SK-MEL-5 (cell line): ENCODE measurements around the gene SUPT20H. TPM values are rescaled to one million over a fixed set of nuclear protein-coding genes. Genes with fewer than 3 reads are reported as not detected.
A peak's percentile ranks its signal among the peaks of the same experiment; 100 is the strongest.

ENCODE experiments used
- DNase-seq: peaks from one replicate; pipeline ENCODE4 v3.0.0-alpha.2; 2016; ENCODE audit warnings: low read depth, low spot score
- in situ Hi-C: cut with HindIII; loops from 2 replicates; pipeline ENCODE4 v1.10.0; 2016; ENCODE audit warnings: low sequenced_read_pairs, high pct_unique_total_duplicates, low pct_unique_long_range_greater_than_20kb
- total RNA-seq: library from RNA; depleted of rRNA; stranded (reverse); fragments of >200 nt; shearing (Covaris generic); gene quantifications from 2 replicates; pipeline ENCODE4 v1.2.3, GENCODE V29; 2014

The SUPT20H gene
- total RNA-seq, 1 experiment from 2014 or later, result 41.7 TPM

- in situ Hi-C loops, result no loop called here
- DNase-seq, result no peak
Measured at GRCh38 chr13:37027639-37028038, 31.8 kb downstream of the SUPT20H start.

GRCh38 chr13:37026771-37027170 is 32.7 kb downstream of the SUPT20H start:
- DNase-seq, result no peak
- in situ Hi-C loops, result no loop called here

GRCh38 chr13:37023871-37024270 is 35.6 kb downstream of the SUPT20H start:
- DNase-seq, result no peak
- in situ Hi-C loops, result no loop called here

- in situ Hi-C loops, result no loop called here
- DNase-seq, result no peak
Measured at GRCh38 chr13:37014609-37015008, 44.9 kb downstream of the SUPT20H start.

- in situ Hi-C loops, result no loop called here
- DNase-seq, result no peak
Measured at GRCh38 chr13:37011788-37012187, 47.7 kb downstream of the SUPT20H start.

GRCh38 chr13:37011002-37011401 is 48.5 kb downstream of the SUPT20H start:
- in situ Hi-C loops, result no loop called here
- no peak for DNase-seq

GRCh38 chr13:37010424-37010823 is 49.1 kb downstream of the SUPT20H start:
- DNase-seq, result no peak
- in situ Hi-C loops, result no loop called here

- in situ Hi-C loops, result no loop called here
- DNase-seq, result no peak
Measured at GRCh38 chr13:37009692-37010091, 49.8 kb downstream of the SUPT20H start.

- DNase-seq, result no peak
Measured at GRCh38 chr13:37001921-37002250, 57.6 kb downstream of the SUPT20H start.

GRCh38 chr13:36999054-36999714 is 60.3 kb downstream of the SUPT20H start, which contains the start of gene ALG5:
Gene ALG5 (minus strand): TSS chr13:36999340. CDS start chr13:36999300, 40 bp downstream.
- DNase-seq, result peak; percentile 85
- in situ Hi-C loops, result loop anchor here (25.0 kb wide), 1 partner anchor 137 kb away; no protein-coding TSS in a partner anchor

More at GRCh38 chr13:37001921-37002250, 57.6 kb downstream of the SUPT20H start:
- in situ Hi-C loops, result no loop called here

- in situ Hi-C loops, result loop anchor here (25.0 kb wide), 1 partner anchor 136 kb away; no protein-coding TSS in a partner anchor
- peak; percentile 4 for DNase-seq
Measured at GRCh38 chr13:36998624-36999041, 60.9 kb downstream of the SUPT20H start.

- no peak for DNase-seq
- in situ Hi-C loops, result loop anchor here (25.0 kb wide), 1 partner anchor 136 kb away; no protein-coding TSS in a partner anchor
Measured at GRCh38 chr13:36997716-36998427, 61.6 kb downstream of the SUPT20H start.

GRCh38 chr13:36992362-36992761 is 67.1 kb downstream of the SUPT20H start:
- in situ Hi-C loops, result loop anchor here (25.0 kb wide), 1 partner anchor 130 kb away; no protein-coding TSS in a partner anchor
- no peak for DNase-seq

GRCh38 chr13:36986462-36987240 is 72.8 kb downstream of the SUPT20H start:
- in situ Hi-C loops, result loop anchor here (25.0 kb wide), 1 partner anchor 124 kb away; no protein-coding TSS in a partner anchor

GRCh38 chr13:36981156-36981743 is 78.2 kb downstream of the SUPT20H start:
- peak; percentile 67 for DNase-seq
- in situ Hi-C loops, result loop anchor here (25.0 kb wide), 1 partner anchor 119 kb away; no protein-coding TSS in a partner anchor

More at GRCh38 chr13:36986462-36987240, 72.8 kb downstream of the SUPT20H start:
- no peak for DNase-seq

- in situ Hi-C loops, result loop anchor here (25.0 kb wide), 1 partner anchor 117 kb away; no protein-coding TSS in a partner anchor
- DNase-seq, result no peak
Measured at GRCh38 chr13:36979361-36980050, 80.0 kb downstream of the SUPT20H start.

- no peak for DNase-seq
Measured at GRCh38 chr13:36975172-36975571, 84.3 kb downstream of the SUPT20H start.

More at GRCh38 chr13:36975172-36975571, 84.3 kb downstream of the SUPT20H start:
- in situ Hi-C loops, result loop anchor here (25.0 kb wide), 1 partner anchor 113 kb away; no protein-coding TSS in a partner anchor
